ENCODE results near the gene SMC1B. TPM values are rescaled to one million over a fixed set of nuclear protein-coding genes. Genes with fewer than 3 reads are reported as not detected.

Gene SMC1B
- total RNA-seq, 2 experiments from 2014 or later: 1.8 TPM

- Mint-ChIP-seq H3K9me3 (no peaks in the 10 kb centered on the region), H3K4me3 (no peak overlapping the region), H3K36me3 (ENCODE audit: low read depth) (peaks cover 33% of the 10 kb centered on the region), H3K27me3 (no peaks in the 10 kb centered on the region), H3K27ac (no peak overlapping the region), H3K4me1 (ENCODE audit: low read depth) (peaks cover 21% of the 10 kb centered on the region)
- no peak for TF ChIP-seq CTCF (IDR thresholded peaks at IDR 0.05)
- ATAC-seq (no peak), DNase-seq (no peak)
- ChIA-PET CTCF (interaction anchor here (0.9 kb wide), 1 partner anchor 35 kb away, joined by 3 read pairs; no protein-coding TSS in a partner anchor), POLR2A (interaction anchor here (0.7 to 1.6 kb wide), 4 partner anchors 9 to 78 kb away, joined by 3 to 4 read pairs (median 4); partner anchors contain the start of genes RIBC2 and SMC1B)
- intact Hi-C loops (cut with micrococcal nuclease): no loop called here
Observed at GRCh38 chr22:45335021-45335818, 78.2 kb downstream of the SMC1B start.

- no peak for TF ChIP-seq CTCF (IDR thresholded peaks at IDR 0.05)
- no peak for DNase-seq
- CTCF ChIA-PET: interaction anchor here (0.7 to 0.9 kb wide), 2 partner anchors 13 to 49 kb away, joined by 3 read pairs; no protein-coding TSS in a partner anchor
- Mint-ChIP-seq H3K4me1 (ENCODE audit: low read depth) (peaks cover 19% of the 10 kb centered on the region), H3K4me3 (no peak overlapping the region), H3K27me3 (no peaks in the 10 kb centered on the region), H3K9me3 (no peaks in the 10 kb centered on the region), H3K27ac (no peak overlapping the region), H3K36me3 (ENCODE audit: low read depth) (peaks cover 28% of the 10 kb centered on the region)
- intact Hi-C loops (cut with micrococcal nuclease): no loop called here
- POLR2A ChIA-PET: interaction anchor here (1.0 to 1.2 kb wide), 2 partner anchors 15 to 35 kb away, joined by 3 read pairs; no protein-coding TSS in a partner anchor
- ATAC-seq: no peak
Observed at GRCh38 chr22:45334528-45334927, 78.9 kb downstream of the SMC1B start.

GRCh38 chr22:45334068-45334467 lies 79.3 kb downstream of the SMC1B start:
- peaks cover 28% of the 10 kb centered on the region for H3K36me3 Mint-ChIP-seq (ENCODE audit: low read depth)
- H3K27ac Mint-ChIP-seq: no peak overlapping the region
- no peak for DNase-seq
- no peak overlapping the region for H3K4me3 Mint-ChIP-seq
- H3K9me3 Mint-ChIP-seq: no peaks in the 10 kb centered on the region
- POLR2A ChIA-PET: interaction anchor here (1.2 kb wide), 1 partner anchor 15 kb away, joined by 3 read pairs; no protein-coding TSS in a partner anchor
- no peak for TF ChIP-seq CTCF (IDR thresholded peaks at IDR 0.05)
- H3K4me1 Mint-ChIP-seq (ENCODE audit: low read depth): peaks cover 19% of the 10 kb centered on the region
- intact Hi-C loops (cut with micrococcal nuclease): no loop called here
- ATAC-seq: no peak
- no peaks in the 10 kb centered on the region for H3K27me3 Mint-ChIP-seq
- CTCF ChIA-PET: interaction anchor here (0.7 to 0.9 kb wide), 3 partner anchors 13 to 49 kb away, joined by 3 read pairs; no protein-coding TSS in a partner anchor

GRCh38 chr22:45332001-45332400 lies 81.4 kb downstream of the SMC1B start:
- ChIA-PET POLR2A (interaction anchor here (0.8 to 1.1 kb wide), 2 partner anchors 9 to 39 kb away, joined by 3 read pairs; no protein-coding TSS in a partner anchor), CTCF (no interaction called here)
- DNase-seq (no peak), ATAC-seq (no peak)
- H3K36me3 Mint-ChIP-seq (ENCODE audit: low read depth): peaks cover 26% of the 10 kb centered on the region
- intact Hi-C loops (cut with micrococcal nuclease): no loop called here
- H3K4me1 Mint-ChIP-seq (ENCODE audit: low read depth): peaks cover 14% of the 10 kb centered on the region
- H3K27ac Mint-ChIP-seq: no peak overlapping the region
- TF ChIP-seq CTCF (IDR thresholded peaks at IDR 0.05): no peak
- no peaks in the 10 kb centered on the region for H3K9me3 Mint-ChIP-seq
- H3K4me3 Mint-ChIP-seq: no peak overlapping the region
- H3K27me3 Mint-ChIP-seq: no peaks in the 10 kb centered on the region

- POLR2A ChIA-PET: interaction anchor here (0.8 to 1.1 kb wide), 4 partner anchors 9 to 40 kb away, joined by 3 to 4 read pairs (median 3); no protein-coding TSS in a partner anchor
- CTCF ChIA-PET: no interaction called here
Observed at GRCh38 chr22:45331486-45331885, 81.9 kb downstream of the SMC1B start.

More at GRCh38 chr22:45331486-45331885, 81.9 kb downstream of the SMC1B start:
- Mint-ChIP-seq H3K4me1 (ENCODE audit: low read depth) (peaks cover 10% of the 10 kb centered on the region), H3K36me3 (ENCODE audit: low read depth) (peaks cover 22% of the 10 kb centered on the region), H3K27me3 (no peaks in the 10 kb centered on the region), H3K27ac (peak overlapping the region; percentile 32), H3K4me3 (no peak overlapping the region), H3K9me3 (no peaks in the 10 kb centered on the region)
- ATAC-seq (no peak), DNase-seq (no peak)
- intact Hi-C loops (cut with micrococcal nuclease): no loop called here
- no peak for TF ChIP-seq CTCF (IDR thresholded peaks at IDR 0.05)

All from activated CD8-positive, alpha-beta T cell treated with anti-CD3 and anti-CD28 coated beads for 36 hours (primary cell).